Caco-2 (cell line): Measurements from ENCODE around the gene ZFP1. TPM values are rescaled to one million over a fixed set of nuclear protein-coding genes. Genes with fewer than 3 reads are reported as not detected.

Experiments used
- BruUV-seq: library from RNA; stranded (reverse); fragments of 400-500 nt; replicated peaks from 2 replicates; lab custom pipeline; 2021; lab: Mats Ljungman, UMichigan
- CTCF ChIA-PET: fragments of 300-600 bp; sonication (Branson Sonifier 250); formaldehyde crosslinking; loops from one replicate; lab custom pipeline; 2022; ENCODE audit warnings: antibody characterized with exemption; lab: Charles Lee
- POLR2A ChIA-PET: fragments of 300-600 bp; sonication (Branson Sonifier 250); formaldehyde crosslinking; loops from one replicate; lab custom pipeline; 2022; ENCODE audit warnings: antibody characterized with exemption; lab: Charles Lee
- DNase-seq, 2 experiments: peaks; one replicate each; pipeline versions ENCODE4 v3.0.0 to v3.0.0-alpha.2; 2020 to 2022
- H3K27me3 ChIP-seq: replicated peaks from 2 replicates; pipeline ENCODE4 v1.6.0; 2011; ENCODE audit warnings: low read length; ENCODE audit not compliant: control insufficient read depth, insufficient read depth
- H3K36me3 ChIP-seq: 2 replicates; pipeline ENCODE4 v1.5.1; 2011; ENCODE audit warnings: low read length; ENCODE audit not compliant: control insufficient read depth, insufficient read depth
- H3K4me1 ChIP-seq: fragments of 250-450 bp; sonication (Bioruptor Pico); 2 replicates; pipeline ENCODE4 v1.5.1; 2020; ENCODE audit warnings: mild to moderate bottlenecking
- H3K4me3 ChIP-seq: 2 replicates; pipeline ENCODE4 v1.5.1; 2011; ENCODE audit warnings: low read depth, mild to moderate bottlenecking, control low read depth, low read length
- H3K9me3 ChIP-seq: fragments of 250-450 bp; sonication (Bioruptor Pico); 2 replicates; pipeline ENCODE4 v1.5.1; 2020; ENCODE audit warnings: mild to moderate bottlenecking, moderate library complexity
- H3K27ac Mint-ChIP-seq: one replicate; pipeline ENCODE4 v1.8.0; 2022; ENCODE audit warnings: mixed read lengths; ENCODE audit not compliant: unreplicated experiment
- H3K27me3 Mint-ChIP-seq: one replicate; pipeline ENCODE4 v1.8.0; 2022; ENCODE audit warnings: mixed read lengths; ENCODE audit not compliant: insufficient read depth, unreplicated experiment
- H3K36me3 Mint-ChIP-seq: one replicate; pipeline ENCODE4 v1.8.0; 2022; ENCODE audit warnings: mild to moderate bottlenecking, mixed read lengths; ENCODE audit not compliant: insufficient read depth, unreplicated experiment
- H3K4me1 Mint-ChIP-seq: one replicate; pipeline ENCODE4 v1.8.0; 2022; ENCODE audit warnings: low read depth, mixed read lengths; ENCODE audit not compliant: unreplicated experiment
- H3K4me3 Mint-ChIP-seq: one replicate; pipeline ENCODE4 v1.8.0; 2022; ENCODE audit warnings: mild to moderate bottlenecking, moderate library complexity, mixed read lengths; ENCODE audit not compliant: unreplicated experiment
- H3K9me3 Mint-ChIP-seq: one replicate; pipeline ENCODE4 v1.8.0; 2022; ENCODE audit warnings: mixed read lengths; ENCODE audit not compliant: unreplicated experiment
- intact Hi-C: fragments of 100-400 bp; cut with micrococcal nuclease; formaldehyde crosslinking; loops from one replicate; pipeline ENCODE4 v1.10.0; 2022; ENCODE audit not compliant: unreplicated experiment
- total RNA-seq: library from RNA; stranded (reverse); gene quantifications from 2 replicates; pipeline ENCODE4 v1.2.3, GENCODE V29; 2022
- TF ChIP-seq, protein P1 (sequence below), 2 experiments: fragments of 200-600 bp in 1 of 2; IDR thresholded peaks; 1 replicate in 1 of 2; 2 replicates in 1 of 2; pipeline versions ENCODE4 v1.5.1 to v1.8.0; 2011 to 2022; ENCODE audit warnings: antibody characterized with exemption in 1 of 2, control low read depth in 1 of 2, inconsistent platforms in 1 of 2, low read depth in 1 of 2, low read length in 1 of 2, mild to moderate bottlenecking in 1 of 2, moderate library complexity in 1 of 2; ENCODE audit not compliant: insufficient read depth in 1 of 2, severe bottlenecking in 1 of 2, unreplicated experiment in 1 of 2

The ZFP1 gene
- total RNA-seq, 1 experiment from 2014 or later, result 11.4 TPM

DNA sequence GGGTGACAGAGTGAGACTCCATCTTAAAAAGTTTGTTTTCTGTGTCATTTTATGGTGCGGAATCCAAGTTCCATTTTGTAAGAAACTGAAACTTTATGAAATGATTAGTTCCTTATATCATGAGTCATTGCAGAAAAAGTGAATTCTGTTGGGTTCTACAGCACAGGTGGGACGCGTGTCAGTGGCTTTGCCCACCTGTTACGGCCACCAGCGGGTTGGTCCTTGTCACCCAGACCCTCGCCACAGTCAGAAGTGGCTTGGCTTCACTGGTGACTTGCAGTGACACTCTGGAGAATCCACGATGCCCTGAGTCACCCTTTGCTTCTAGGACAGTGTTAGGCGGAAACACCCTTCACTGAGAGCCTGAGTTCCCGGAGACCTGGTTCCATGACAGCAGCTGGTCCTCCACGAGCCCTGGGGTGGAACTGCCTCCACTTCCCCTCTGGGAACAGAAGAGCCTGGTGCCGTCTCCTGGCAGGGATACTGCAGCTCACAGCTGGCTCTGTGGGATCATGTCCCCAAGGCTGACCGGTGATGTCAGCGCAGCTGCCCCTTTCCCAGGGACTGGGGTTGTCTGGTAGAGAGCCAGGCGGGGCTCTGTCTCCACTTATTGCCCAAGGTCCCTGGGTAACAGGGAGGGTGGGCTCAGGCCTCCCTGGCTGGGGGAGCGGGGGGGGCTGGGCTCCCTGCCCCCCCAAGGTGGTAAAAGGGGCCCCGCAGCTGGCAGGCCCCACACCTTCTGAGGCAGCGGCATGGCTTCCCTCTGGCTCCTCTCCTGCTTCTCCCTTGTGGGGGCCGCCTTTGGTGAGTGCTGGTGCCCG, 70.1 kb downstream of the ZFP1 start, which contains the start of gene CTRB1:
TSS of gene CTRB1 (plus strand) at position 733 of the 821 bp plus-strand sequence. CDS start at position 753, 20 bp downstream.
- Mint-ChIP-seq H3K27ac (no peak within 1 kb of the TSS), H3K36me3 (no peaks in the 10 kb centered on the region), H3K9me3 (no peaks in the 10 kb centered on the region), H3K4me1 (no peaks in the 10 kb centered on the region), H3K27me3 (no peaks in the 10 kb centered on the region), H3K4me3 (no peak within 1 kb of the TSS)
- H3K4me3 ChIP-seq, result no peak within 1 kb of the TSS
- H3K36me3 ChIP-seq, result no peaks in the 10 kb centered on the region
- no peaks in the 10 kb centered on the region for H3K9me3 ChIP-seq
- DNase-seq, result no peak
- intact Hi-C loops, result no loop called here
- no peaks in the 10 kb centered on the region for H3K27me3 ChIP-seq
- no TSS peak for BruUV-seq
- TF ChIP-seq, protein P1, sequence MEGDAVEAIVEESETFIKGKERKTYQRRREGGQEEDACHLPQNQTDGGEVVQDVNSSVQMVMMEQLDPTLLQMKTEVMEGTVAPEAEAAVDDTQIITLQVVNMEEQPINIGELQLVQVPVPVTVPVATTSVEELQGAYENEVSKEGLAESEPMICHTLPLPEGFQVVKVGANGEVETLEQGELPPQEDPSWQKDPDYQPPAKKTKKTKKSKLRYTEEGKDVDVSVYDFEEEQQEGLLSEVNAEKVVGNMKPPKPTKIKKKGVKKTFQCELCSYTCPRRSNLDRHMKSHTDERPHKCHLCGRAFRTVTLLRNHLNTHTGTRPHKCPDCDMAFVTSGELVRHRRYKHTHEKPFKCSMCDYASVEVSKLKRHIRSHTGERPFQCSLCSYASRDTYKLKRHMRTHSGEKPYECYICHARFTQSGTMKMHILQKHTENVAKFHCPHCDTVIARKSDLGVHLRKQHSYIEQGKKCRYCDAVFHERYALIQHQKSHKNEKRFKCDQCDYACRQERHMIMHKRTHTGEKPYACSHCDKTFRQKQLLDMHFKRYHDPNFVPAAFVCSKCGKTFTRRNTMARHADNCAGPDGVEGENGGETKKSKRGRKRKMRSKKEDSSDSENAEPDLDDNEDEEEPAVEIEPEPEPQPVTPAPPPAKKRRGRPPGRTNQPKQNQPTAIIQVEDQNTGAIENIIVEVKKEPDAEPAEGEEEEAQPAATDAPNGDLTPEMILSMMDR (IDR thresholded peaks at IDR 0.05; ENCODE audit: insufficient read depth in 1 of 2, low read depth in 1 of 2, low read length in 1 of 2, severe bottlenecking in 1 of 2, unreplicated experiment in 1 of 2), result no peak
- ChIA-PET CTCF (interaction anchor here (1.0 to 1.1 kb wide), 2 partner anchors 16 to 19 kb away, joined by 3 read pairs; no protein-coding TSS in a partner anchor), POLR2A (no interaction called here)
- H3K4me1 ChIP-seq, result 0 out of 2 replicates have a peak, but pooled peaks cover 4% of the 10 kb centered on the region

DNA sequence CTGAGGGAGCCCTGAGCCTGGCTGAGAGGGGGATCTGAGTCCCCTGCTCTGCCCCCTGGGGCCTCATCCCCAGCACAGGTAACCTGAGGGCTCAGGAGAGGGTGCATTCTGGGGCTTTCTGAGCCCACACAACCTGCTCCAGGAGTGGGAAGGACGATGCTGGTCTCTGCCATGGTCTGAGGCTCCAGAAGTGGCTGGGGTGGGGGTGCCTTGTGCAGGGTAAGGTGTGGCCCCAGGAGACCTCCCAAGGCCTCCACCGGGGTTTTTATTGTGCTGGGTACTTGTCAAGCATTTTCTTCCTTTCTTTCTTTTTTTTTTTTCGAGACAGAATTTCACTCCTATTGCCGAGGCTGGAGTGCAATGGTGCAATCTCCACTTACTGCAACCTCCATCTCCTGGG, 70.8 kb downstream of the ZFP1 start:
- Histone ChIP-seq H3K27me3 (no peaks in the 10 kb centered on the region), H3K4me3 (no peak overlapping the region), H3K9me3 (no peaks in the 10 kb centered on the region), H3K4me1 (0 out of 2 replicates have a peak, but pooled peaks cover 4% of the 10 kb centered on the region), H3K36me3 (no peaks in the 10 kb centered on the region)
- Mint-ChIP-seq H3K9me3 (no peaks in the 10 kb centered on the region), H3K4me3 (no peak overlapping the region), H3K27me3 (no peaks in the 10 kb centered on the region), H3K4me1 (no peaks in the 10 kb centered on the region), H3K36me3 (peaks cover 2% of the 10 kb centered on the region), H3K27ac (no peak overlapping the region)
- ChIA-PET POLR2A (no interaction called here), CTCF (interaction anchor here (1.0 kb wide), 1 partner anchor 15 kb away, joined by 3 read pairs; no protein-coding TSS in a partner anchor)
- intact Hi-C loops, result no loop called here
- TF ChIP-seq, protein P1 (IDR thresholded peaks at IDR 0.05; ENCODE audit: insufficient read depth in 1 of 2, low read depth in 1 of 2, low read length in 1 of 2, severe bottlenecking in 1 of 2, unreplicated experiment in 1 of 2), result no peak
- no TSS peak for BruUV-seq
- DNase-seq, result no peak

GRCh38 chr16:75219838-75220237, 71.5 kb downstream of the ZFP1 start:
- CTCF ChIA-PET, result interaction anchor here (1.0 kb wide), 1 partner anchor 17 kb away, joined by 4 read pairs; no protein-coding TSS in a partner anchor
- peaks cover 10% of the 10 kb centered on the region for H3K36me3 Mint-ChIP-seq
- intact Hi-C loops, result no loop called here
- H3K4me3 Mint-ChIP-seq, result no peak overlapping the region
- H3K27ac Mint-ChIP-seq, result no peak overlapping the region
- H3K36me3 ChIP-seq, result no peaks in the 10 kb centered on the region
- 0 out of 2 replicates have a peak, but pooled peaks cover 4% of the 10 kb centered on the region for H3K4me1 ChIP-seq
- TF ChIP-seq, protein P1 (IDR thresholded peaks at IDR 0.05; ENCODE audit: insufficient read depth in 1 of 2, low read depth in 1 of 2, low read length in 1 of 2, severe bottlenecking in 1 of 2, unreplicated experiment in 1 of 2), result no peak
- DNase-seq, result no peak
- no peaks in the 10 kb centered on the region for H3K4me1 Mint-ChIP-seq
- no peaks in the 10 kb centered on the region for H3K9me3 ChIP-seq
- POLR2A ChIA-PET, result no interaction called here
- H3K27me3 Mint-ChIP-seq, result peaks cover 2% of the 10 kb centered on the region
- no peaks in the 10 kb centered on the region for H3K27me3 ChIP-seq
- no peaks in the 10 kb centered on the region for H3K9me3 Mint-ChIP-seq
- H3K4me3 ChIP-seq, result no peak overlapping the region
- BruUV-seq, result no TSS peak

Other genes starting within 250 kb of the ZFP1 start
- 148 and 174 TPM in 2 replicates for gene WDR59, start 163.4 kb upstream of the ZFP1 start, total RNA-seq
- gene ZNRF1, start 149.5 kb upstream of the ZFP1 start, total RNA-seq, result 68.6 and 73.8 TPM in 2 replicates
- 4.1 and 4.5 TPM in 2 replicates for gene LDHD, start 31.7 kb upstream of the ZFP1 start, total RNA-seq
- not detected in 2 replicates for gene CTRB2, start 58.6 kb downstream of the ZFP1 start, total RNA-seq
- not detected in 2 replicates for gene CTRB1, start 70.5 kb downstream of the ZFP1 start, total RNA-seq
- gene BCAR1, start 103.1 kb downstream of the ZFP1 start, total RNA-seq, result 94.0 and 95.5 TPM in 2 replicates